Activated CD8-positive, alpha-beta memory T cell treated with anti-CD3 and anti-CD28 coated beads for 1 hour (primary cell): Measurements from ENCODE around the gene SAMD4A.

Experiments
- DNase-seq, 2 donors: peaks; one replicate each; pipeline ENCODE4 v3.0.0-alpha.2; 2020; ENCODE audit warnings: low read depth in 1 of 2; ENCODE audit errors: extremely low read depth in 1 of 2

Gene SAMD4A

GRCh38 chr14:54815016-54815415 lies 248.1 kb downstream of the SAMD4A start:
- DNase-seq, result no peak

GRCh38 chr14:54815515-54815914 lies 248.6 kb downstream of the SAMD4A start:
- no peak for DNase-seq

GRCh38 chr14:54816450-54816849 lies 249.5 kb downstream of the SAMD4A start:
- no peak for DNase-seq

DNA sequence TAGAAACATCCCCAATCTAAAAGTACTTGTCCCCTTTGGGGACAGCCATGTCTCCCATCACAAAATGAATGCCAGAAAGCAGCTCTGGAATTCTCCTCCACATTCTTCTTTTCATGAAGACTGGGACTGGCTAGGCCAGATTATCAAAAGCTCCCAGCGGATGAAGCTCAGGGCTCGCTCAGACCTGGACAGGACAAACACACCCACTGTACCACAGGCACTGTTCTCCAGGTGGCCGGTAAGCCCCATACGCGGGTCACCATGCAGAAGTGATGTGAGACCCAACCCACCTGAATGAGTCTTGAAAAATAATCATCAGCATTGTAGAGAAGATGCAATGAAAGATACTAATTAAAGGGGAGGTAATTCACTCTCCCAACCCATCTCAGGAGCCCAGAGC lies 250.6 kb downstream of the SAMD4A start:
- DNase-seq, result no peak

DNA sequence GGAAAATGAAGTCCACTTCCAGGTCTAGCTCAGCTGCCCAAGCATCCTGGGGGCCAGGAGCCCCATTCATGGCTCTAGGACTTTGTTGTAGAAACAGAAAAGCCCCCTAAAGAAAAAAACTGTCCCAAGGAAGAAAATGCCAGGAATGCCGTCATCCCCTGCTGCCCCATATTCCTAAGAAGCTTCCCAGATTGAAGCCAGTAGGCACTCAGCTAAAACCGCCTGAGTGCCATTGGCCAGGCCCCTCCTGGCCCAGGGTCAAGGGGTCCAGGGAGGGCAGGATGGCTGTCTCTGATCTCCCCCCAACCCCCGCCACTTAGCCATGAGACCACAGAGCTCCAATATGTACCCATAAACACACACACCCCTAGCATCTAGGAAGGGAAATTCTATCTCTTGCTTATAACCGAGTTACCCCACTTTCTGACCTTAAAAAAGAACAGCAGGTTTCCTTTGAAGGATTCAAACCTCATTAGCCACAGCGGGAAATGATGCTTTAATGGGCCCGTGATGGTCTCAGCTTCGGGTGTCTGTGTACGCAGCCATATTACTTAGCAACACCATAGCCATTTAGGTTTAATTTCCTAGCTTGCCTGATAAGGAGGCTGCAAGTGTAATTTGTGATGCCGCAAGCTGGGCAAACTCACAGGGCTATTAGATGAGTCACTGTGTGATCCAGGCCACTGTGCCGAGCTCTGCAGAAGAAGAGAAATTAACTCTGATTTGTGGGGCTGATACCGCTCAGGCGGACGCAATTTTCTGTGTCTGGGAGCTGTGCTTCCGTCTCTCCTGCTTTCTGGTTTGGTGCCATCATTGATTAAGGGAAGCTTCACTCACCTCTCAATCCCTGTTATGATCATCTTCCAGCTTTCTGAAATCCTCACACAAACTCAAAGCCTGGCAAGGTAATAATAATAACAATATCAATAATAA lies 251.5 kb downstream of the SAMD4A start:
- no peak for DNase-seq

DNA sequence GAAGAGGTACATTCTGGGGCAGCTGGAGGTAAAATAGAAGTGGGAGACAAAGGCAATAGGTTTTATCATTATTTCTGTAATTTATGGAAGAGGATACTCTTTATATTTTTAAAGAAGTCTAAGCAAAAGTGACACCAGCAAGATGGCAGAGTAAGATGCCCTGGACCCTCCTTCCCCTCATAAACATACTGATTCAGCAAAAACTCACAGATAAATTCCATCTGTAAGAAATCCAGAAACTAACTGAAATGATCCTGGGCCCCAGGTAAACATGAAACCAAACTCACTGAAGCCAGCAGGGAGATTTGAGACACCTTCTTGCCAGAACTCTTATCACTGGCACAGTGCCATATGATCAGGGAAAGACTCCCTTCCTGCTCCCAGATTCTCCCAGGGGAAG lies 255.8 kb downstream of the SAMD4A start:
- DNase-seq, result no peak

GRCh38 chr14:54823757-54824549 lies 257.0 kb downstream of the SAMD4A start:
- DNase-seq, result no peak

DNA sequence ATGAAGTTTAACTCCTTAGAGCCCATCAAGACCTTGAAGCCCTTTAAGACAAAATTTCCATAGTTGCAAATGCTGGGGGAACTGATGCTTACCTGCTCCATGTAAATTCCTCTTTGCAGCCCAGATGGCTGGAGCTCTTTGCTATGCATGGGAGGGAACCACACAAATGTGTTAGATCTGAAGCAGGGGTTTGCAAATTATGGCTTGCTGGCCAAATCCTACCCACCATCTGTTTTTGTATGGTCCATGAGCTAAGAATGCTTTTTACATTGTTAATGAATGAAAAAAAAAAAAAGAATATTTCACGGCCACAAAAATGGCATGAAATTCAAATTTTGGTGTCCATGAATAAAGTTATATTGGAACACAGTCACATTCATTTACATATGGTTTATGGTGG lies 261.1 kb downstream of the SAMD4A start:
- DNase-seq, result no peak

DNA sequence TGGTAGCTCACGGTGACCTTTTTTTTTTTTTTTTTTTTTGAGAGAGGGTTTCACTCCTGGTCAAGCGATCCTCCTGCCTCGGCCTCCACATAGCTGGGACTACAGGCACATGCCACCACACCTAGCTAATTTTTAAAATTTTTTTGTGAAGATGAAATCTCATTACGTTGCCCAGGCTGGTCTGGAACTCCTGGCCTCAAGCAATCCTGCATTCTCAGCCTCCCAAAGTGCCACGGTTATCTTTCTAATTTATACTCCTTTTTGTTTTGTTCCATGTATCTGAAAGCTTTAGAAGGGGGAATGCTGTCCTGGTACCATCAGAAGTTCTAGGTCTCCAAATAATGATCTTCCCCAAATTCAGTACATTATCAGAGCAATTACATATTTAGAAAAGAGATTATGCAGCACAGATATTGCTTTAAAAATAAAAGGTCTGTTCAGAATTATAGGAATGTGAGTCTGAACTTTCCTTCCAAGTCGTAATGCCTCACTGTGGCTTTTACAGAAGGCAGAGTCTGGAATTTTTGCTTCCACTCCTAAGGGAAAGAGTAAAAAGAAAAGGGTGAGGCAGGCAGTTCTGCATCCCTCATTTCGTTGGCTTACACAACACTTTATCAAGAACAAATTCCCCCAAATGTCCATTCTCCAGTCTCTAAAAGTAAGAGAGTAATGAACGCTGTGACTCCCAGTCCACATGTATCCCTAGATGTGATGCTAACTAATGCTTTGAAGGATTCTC lies 262.7 kb downstream of the SAMD4A start:
- no peak for DNase-seq

- no peak for DNase-seq
Observed at GRCh38 chr14:54830650-54831049, 263.7 kb downstream of the SAMD4A start.

DNA sequence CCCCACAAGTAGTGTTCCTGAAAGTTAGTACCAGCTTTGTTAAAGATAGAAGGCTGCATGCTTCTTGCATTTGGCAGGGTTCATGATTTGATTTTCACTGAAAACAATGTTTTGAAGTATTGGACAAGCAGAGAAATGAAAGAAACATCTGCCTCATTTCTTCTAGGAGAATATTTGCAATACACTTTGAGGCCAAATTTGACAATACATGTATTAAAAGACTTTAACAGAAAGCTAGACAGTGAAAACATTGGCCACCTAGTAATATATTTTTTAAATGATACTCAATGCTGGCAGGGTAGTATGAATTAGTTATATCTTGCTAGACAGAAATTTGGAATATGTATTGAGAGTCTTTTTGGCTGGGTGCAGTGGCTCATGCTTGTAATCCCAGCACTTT lies 267.2 kb downstream of the SAMD4A start:
- DNase-seq, result no peak

GRCh38 chr14:54834727-54835126 lies 267.8 kb downstream of the SAMD4A start:
- DNase-seq, result no peak

DNA sequence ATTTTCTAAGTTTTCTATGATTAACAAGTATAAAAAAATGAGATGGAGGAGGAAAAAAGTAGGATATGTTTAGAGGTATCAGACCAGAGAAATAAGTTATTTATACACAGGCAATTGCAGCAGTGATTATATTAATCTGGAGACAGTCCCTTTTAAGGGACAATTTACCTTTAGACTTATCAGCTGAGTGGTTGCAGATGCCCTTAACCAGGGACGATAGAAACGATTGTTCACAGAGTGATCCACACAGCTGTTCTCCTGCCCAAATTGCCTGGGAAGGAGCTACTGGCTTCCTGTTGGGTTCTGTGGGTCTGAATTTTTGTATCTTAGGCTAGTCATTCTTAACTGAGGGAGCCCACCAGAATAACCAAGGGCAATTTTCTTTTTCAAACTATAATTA lies 269.3 kb downstream of the SAMD4A start:
- no peak for DNase-seq

- no peak for DNase-seq
Observed at GRCh38 chr14:54837508-54838149, 270.7 kb downstream of the SAMD4A start.

DNA sequence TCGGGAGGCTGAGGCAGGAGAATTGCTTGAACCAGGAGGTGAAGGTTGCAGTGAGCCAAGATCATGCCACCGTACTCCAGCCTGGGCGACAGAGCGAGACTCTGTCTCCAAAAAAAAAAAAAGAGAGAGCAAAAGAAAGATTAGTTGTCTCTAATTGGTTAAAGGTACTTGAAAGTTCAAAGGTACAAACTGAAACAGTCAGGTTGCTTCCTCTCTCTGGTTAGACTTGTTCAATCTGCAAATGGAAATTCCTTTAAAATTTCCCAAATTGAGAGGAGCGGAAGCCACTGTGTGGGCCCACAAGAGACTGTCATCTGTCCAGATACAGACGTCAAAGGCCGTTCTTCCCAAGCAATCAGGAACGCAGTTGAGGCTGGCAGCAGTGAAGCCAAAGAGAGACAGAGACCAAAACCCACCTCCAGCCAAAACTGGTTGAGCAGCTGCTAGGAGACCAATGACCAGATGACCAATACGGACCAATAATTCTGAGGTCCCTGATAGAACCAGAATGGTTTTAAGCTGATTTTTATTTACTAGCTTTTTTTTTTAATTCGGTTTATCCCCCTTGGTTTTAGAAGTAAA lies 272.1 kb downstream of the SAMD4A start:
- no peak for DNase-seq

DNA sequence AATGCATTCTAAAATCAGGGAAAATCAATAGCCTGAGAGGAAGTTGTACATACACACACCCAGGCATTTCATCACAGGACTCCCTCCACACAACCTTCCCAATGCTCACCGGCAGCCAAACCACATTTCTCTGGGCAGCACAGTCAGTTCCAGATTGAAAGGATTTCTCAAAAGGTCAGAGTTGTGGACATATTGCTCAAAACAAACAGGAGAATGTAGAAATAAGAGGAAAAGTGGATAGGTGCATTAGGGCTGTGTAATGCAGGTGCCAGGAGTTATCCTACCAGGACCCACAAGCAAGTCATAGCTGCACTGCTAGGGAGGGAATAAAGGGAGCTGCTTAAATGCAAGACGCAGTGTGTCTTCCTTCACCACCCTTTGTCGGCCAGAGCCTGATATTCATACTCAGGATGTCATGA lies 272.8 kb downstream of the SAMD4A start:
- no peak for DNase-seq

DNA sequence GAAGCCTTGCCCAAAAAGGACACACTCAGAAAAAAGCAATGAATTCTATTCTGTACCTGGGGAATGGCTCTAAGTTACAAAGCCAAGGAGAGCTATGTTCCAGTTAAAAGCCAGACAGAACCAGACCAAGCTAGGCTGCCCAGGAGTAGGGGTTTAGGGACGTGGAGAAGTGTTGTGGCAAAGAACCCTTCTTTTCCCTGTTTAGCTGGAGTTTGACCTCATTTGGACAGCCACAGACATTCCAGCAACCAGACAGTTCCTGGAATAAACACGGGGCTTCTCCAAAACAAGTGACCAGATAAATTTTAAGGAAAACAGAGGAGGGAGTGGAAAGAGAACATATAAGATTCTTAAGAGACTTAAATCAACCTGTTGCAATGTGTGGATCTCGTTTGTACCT lies 273.4 kb downstream of the SAMD4A start:
- no peak for DNase-seq

DNA sequence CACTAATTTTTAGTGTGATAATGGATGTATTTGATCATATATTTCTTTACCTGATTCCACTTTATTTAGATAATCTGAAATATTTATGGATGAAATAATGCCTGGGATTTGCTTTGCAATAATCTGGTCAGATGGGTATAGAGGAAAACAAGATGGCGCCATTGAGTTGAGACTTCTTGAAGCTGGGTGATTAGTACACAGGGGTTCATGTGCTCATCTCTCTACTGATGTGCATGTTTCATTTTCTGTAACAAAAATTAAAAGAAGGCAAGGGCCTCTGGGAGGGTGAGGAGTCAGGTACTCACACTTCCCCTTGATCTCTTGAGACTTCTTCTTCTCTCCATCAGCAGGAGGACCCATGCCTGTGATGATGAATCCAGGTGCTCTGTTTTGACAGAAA lies 273.9 kb downstream of the SAMD4A start:
- DNase-seq, result no peak
